SJCRH30 (cell line): Measurements from ENCODE around the gene POU2F1. TPM values are rescaled to one million over a fixed set of nuclear protein-coding genes. Genes with fewer than 3 reads are reported as not detected.

Experiments used
- DNase-seq, 2 experiments: peaks; one replicate each; pipeline ENCODE4 v3.0.0-alpha.2; 2015 to 2020
- H3K27ac ChIP-seq: fragments of 250-450 bp; sonication (Bioruptor Pico); 2 replicates; pipeline ENCODE4 v1.5.1; 2020; ENCODE audit warnings: mild to moderate bottlenecking, moderate library complexity
- H3K27me3 ChIP-seq: fragments of 250-450 bp; sonication (Bioruptor Pico); 2 replicates; pipeline ENCODE4 v1.5.1; 2020; ENCODE audit warnings: mild to moderate bottlenecking, moderate library complexity
- H3K36me3 ChIP-seq: fragments of 250-450 bp; sonication (Bioruptor Pico); 2 replicates; pipeline ENCODE4 v1.5.1; 2020; ENCODE audit warnings: mild to moderate bottlenecking, moderate library complexity
- H3K4me1 ChIP-seq: fragments of 250-450 bp; sonication (Bioruptor Pico); 2 replicates; pipeline ENCODE4 v1.5.1; 2020; ENCODE audit warnings: mild to moderate bottlenecking, moderate library complexity
- H3K4me3 ChIP-seq: fragments of 250-450 bp; sonication (Bioruptor Pico); 2 replicates; pipeline ENCODE4 v1.5.1; 2020; ENCODE audit warnings: mild to moderate bottlenecking, moderate library complexity
- H3K9me3 ChIP-seq: fragments of 250-450 bp; sonication (Bioruptor Pico); replicated peaks from 2 replicates; pipeline ENCODE4 v1.5.1; 2020; ENCODE audit warnings: mild to moderate bottlenecking, moderate library complexity
- total RNA-seq: library from RNA; depleted of rRNA; stranded (reverse); fragments of >200 nt; shearing (Covaris generic); gene quantifications from 2 replicates; pipeline ENCODE4 v1.2.3, GENCODE V29; 2014; rRNA removed

POU2F1 gene
- total RNA-seq = 16.6 and 16.8 TPM in 2 replicates

- H3K27ac ChIP-seq = peak within 1 kb of the TSS; percentile 91
- no peaks in the 10 kb centered on the region for H3K36me3 ChIP-seq
- DNase-seq = peak; percentile 96 to 98
- no peaks in the 10 kb centered on the region for H3K9me3 ChIP-seq
- peak within 1 kb of the TSS; percentile 90 for H3K4me3 ChIP-seq
- H3K4me1 ChIP-seq = peaks cover 16% of the 10 kb centered on the region; the same call in 1 of the 2 replicates
- H3K27me3 ChIP-seq = no peaks in the 10 kb centered on the region
Measured at GRCh38 chr1:167220537-167221125, at the start of gene POU2F1. TSS of gene POU2F1 (plus strand) at chr1:167220886. CDS start at chr1:167220898, 12 bp downstream.

- DNase-seq = no peak
- Histone ChIP-seq H3K4me1 (peaks cover 6% of the 10 kb centered on the region; the same call in 1 of the 2 replicates), H3K36me3 (no peaks in the 10 kb centered on the region), H3K27ac (no peak overlapping the region), H3K27me3 (no peaks in the 10 kb centered on the region), H3K4me3 (no peak overlapping the region), H3K9me3 (no peaks in the 10 kb centered on the region; the same call in 1 of the 2 replicates)
Measured at GRCh38 chr1:167171286-167171929, 49.3 kb upstream of the POU2F1 start.

GRCh38 chr1:167173516-167174184, 47.0 kb upstream of the POU2F1 start:
- no peaks in the 10 kb centered on the region for H3K27me3 ChIP-seq
- no peaks in the 10 kb centered on the region for H3K36me3 ChIP-seq
- peak in 1 of 2 experiments; percentile 5 for DNase-seq
- no peaks in the 10 kb centered on the region for H3K9me3 ChIP-seq
- H3K27ac ChIP-seq = no peak overlapping the region
- no peaks in the 10 kb centered on the region for H3K4me1 ChIP-seq
- H3K4me3 ChIP-seq = no peak overlapping the region

DNA sequence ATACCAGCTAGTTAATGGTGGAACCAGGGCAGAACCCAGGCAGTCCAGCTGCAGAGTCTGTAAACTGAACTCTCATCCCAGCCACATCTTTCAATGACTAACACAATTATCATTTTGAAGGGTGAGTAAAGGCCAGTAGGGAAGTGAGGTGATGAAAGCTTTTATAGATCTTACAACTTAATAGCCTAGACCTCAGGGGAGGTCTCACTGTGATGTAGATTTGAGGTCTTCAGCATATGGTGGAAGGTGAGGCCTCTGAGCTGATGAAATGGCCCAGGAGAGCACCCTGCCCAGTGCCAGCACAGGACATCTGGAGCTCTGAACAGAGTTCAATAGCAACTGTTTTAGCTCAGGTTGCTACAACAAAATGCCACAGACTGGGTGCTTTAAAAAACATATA, 44.8 kb upstream of the POU2F1 start:
- no peaks in the 10 kb centered on the region for H3K36me3 ChIP-seq
- no peak overlapping the region for H3K4me3 ChIP-seq
- H3K27ac ChIP-seq = no peak overlapping the region
- DNase-seq = no peak
- H3K27me3 ChIP-seq = no peaks in the 10 kb centered on the region
- no peaks in the 10 kb centered on the region for H3K4me1 ChIP-seq
- H3K9me3 ChIP-seq = no peaks in the 10 kb centered on the region

DNA sequence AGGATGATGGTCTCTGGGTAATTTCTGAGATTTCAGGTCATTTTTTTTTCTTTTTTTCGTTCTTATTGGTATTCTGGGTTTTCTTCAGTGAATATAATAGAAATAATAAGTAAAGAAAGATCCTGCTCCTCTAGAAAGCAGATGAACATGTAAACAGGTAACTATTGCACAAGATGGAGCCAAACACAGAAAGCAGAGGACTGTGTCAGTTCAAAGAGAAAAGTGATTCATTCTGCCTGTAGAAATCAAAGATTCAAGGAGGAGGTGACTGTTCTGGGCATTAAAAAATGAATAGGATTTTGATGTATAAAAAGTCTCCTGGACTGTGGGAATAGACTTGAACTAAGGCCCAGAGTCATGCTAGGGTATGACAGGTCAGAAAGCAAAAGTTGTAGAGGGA, 41.9 kb upstream of the POU2F1 start:
- H3K4me1 ChIP-seq = no peaks in the 10 kb centered on the region
- DNase-seq = no peak
- H3K27ac ChIP-seq = no peak overlapping the region
- no peaks in the 10 kb centered on the region for H3K9me3 ChIP-seq
- no peaks in the 10 kb centered on the region for H3K27me3 ChIP-seq
- H3K36me3 ChIP-seq = no peaks in the 10 kb centered on the region
- H3K4me3 ChIP-seq = no peak overlapping the region

GRCh38 chr1:167182571-167183320, 37.9 kb upstream of the POU2F1 start:
- no peaks in the 10 kb centered on the region for H3K27me3 ChIP-seq
- H3K27ac ChIP-seq = no peak overlapping the region
- no peaks in the 10 kb centered on the region for H3K36me3 ChIP-seq
- no peak overlapping the region for H3K4me3 ChIP-seq
- DNase-seq = no peak
- no peaks in the 10 kb centered on the region for H3K4me1 ChIP-seq
- no peaks in the 10 kb centered on the region for H3K9me3 ChIP-seq

GRCh38 chr1:167184081-167184480, 36.6 kb upstream of the POU2F1 start:
- DNase-seq = no peak
- Histone ChIP-seq H3K36me3 (no peaks in the 10 kb centered on the region), H3K27me3 (no peaks in the 10 kb centered on the region), H3K9me3 (no peaks in the 10 kb centered on the region), H3K4me1 (no peaks in the 10 kb centered on the region), H3K27ac (no peak overlapping the region), H3K4me3 (no peak overlapping the region)

DNA sequence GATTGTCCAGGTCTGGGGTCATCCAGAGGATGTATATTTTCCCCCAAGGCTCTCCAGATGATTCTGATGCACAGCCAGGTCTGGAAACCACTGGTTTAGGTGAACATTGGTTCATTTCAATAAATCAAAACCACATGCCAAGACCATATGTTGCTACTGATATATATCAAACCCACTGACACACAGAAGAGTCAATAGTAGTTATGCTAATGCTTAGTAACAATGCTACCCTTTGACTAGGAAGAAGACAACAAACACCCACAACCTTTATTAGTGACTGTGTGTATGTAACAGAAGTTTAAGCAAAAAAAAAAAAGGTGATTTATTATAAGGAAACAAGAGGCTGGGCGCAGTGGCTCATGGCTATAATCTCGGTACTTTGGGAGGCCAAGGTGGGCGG, 35.6 kb upstream of the POU2F1 start:
- Histone ChIP-seq H3K4me3 (no peak overlapping the region), H3K27ac (no peak overlapping the region), H3K9me3 (no peaks in the 10 kb centered on the region), H3K36me3 (no peaks in the 10 kb centered on the region), H3K27me3 (no peaks in the 10 kb centered on the region), H3K4me1 (no peaks in the 10 kb centered on the region)
- no peak for DNase-seq

GRCh38 chr1:167185974-167186657, 34.6 kb upstream of the POU2F1 start:
- H3K9me3 ChIP-seq = no peaks in the 10 kb centered on the region

GRCh38 chr1:167186771-167187170, 33.9 kb upstream of the POU2F1 start:
- H3K4me1 ChIP-seq = no peaks in the 10 kb centered on the region
- no peak overlapping the region for H3K4me3 ChIP-seq
- no peak overlapping the region for H3K27ac ChIP-seq
- DNase-seq = no peak
- no peaks in the 10 kb centered on the region for H3K36me3 ChIP-seq
- no peaks in the 10 kb centered on the region for H3K27me3 ChIP-seq
- H3K9me3 ChIP-seq = no peaks in the 10 kb centered on the region

More at GRCh38 chr1:167185974-167186657, 34.6 kb upstream of the POU2F1 start:
- Histone ChIP-seq H3K36me3 (no peaks in the 10 kb centered on the region), H3K4me1 (no peaks in the 10 kb centered on the region), H3K27me3 (no peaks in the 10 kb centered on the region), H3K4me3 (no peak overlapping the region), H3K27ac (no peak overlapping the region)
- no peak for DNase-seq

- Histone ChIP-seq H3K27me3 (no peaks in the 10 kb centered on the region), H3K36me3 (no peaks in the 10 kb centered on the region), H3K4me3 (no peak overlapping the region), H3K9me3 (no peaks in the 10 kb centered on the region), H3K27ac (no peak overlapping the region), H3K4me1 (no peaks in the 10 kb centered on the region)
- DNase-seq = no peak
Measured at GRCh38 chr1:167190747-167191237, 29.9 kb upstream of the POU2F1 start.

- Histone ChIP-seq H3K4me3 (no peak overlapping the region), H3K4me1 (no peaks in the 10 kb centered on the region), H3K9me3 (no peaks in the 10 kb centered on the region), H3K27me3 (no peaks in the 10 kb centered on the region), H3K36me3 (no peaks in the 10 kb centered on the region), H3K27ac (no peak overlapping the region)
- DNase-seq = no peak
Measured at GRCh38 chr1:167191958-167192357, 28.7 kb upstream of the POU2F1 start.

GRCh38 chr1:167194182-167194581, 26.5 kb upstream of the POU2F1 start:
- Histone ChIP-seq H3K4me1 (no peaks in the 10 kb centered on the region), H3K4me3 (no peak overlapping the region), H3K27ac (no peak overlapping the region), H3K36me3 (no peaks in the 10 kb centered on the region), H3K9me3 (no peaks in the 10 kb centered on the region), H3K27me3 (no peaks in the 10 kb centered on the region)
- DNase-seq = no peak

- H3K27me3 ChIP-seq = no peaks in the 10 kb centered on the region
- no peak for DNase-seq
Measured at GRCh38 chr1:167196166-167196565, 24.5 kb upstream of the POU2F1 start.

More at GRCh38 chr1:167196166-167196565, 24.5 kb upstream of the POU2F1 start:
- Histone ChIP-seq H3K4me3 (no peak overlapping the region), H3K36me3 (no peaks in the 10 kb centered on the region), H3K4me1 (no peaks in the 10 kb centered on the region), H3K27ac (no peak overlapping the region), H3K9me3 (no peaks in the 10 kb centered on the region)
